ENCODE data around the gene HOXA2.

GRCh38 chr7:27143950-27144780 is 41.7 kb upstream of the HOXA2 start:
- TF ChIP-seq POLR2A (IDR thresholded peaks at IDR 0.05; ENCODE audit: low read depth, low read length) (no peak), POLR2AphosphoS5 (IDR thresholded peaks at IDR 0.05; ENCODE audit: low read depth, low read length) (no peak), PAX5 (IDR thresholded peaks at IDR 0.05; ENCODE audit: insufficient read depth, low read length, severe bottlenecking) (no peak), SPI1 (IDR thresholded peaks at IDR 0.05; ENCODE audit: low read depth, low read length) (no peak), TAF1 (IDR thresholded peaks at IDR 0.05; ENCODE audit: low read depth, low read length) (no peak)
